NCI-H2107 (cell line): Measurements from ENCODE around the gene VSIG2.

Experiments used
- DNase-seq: peaks from one replicate; lab custom pipeline; 2025; lab: John Stamatoyannopoulos, UW

VSIG2 gene

DNA sequence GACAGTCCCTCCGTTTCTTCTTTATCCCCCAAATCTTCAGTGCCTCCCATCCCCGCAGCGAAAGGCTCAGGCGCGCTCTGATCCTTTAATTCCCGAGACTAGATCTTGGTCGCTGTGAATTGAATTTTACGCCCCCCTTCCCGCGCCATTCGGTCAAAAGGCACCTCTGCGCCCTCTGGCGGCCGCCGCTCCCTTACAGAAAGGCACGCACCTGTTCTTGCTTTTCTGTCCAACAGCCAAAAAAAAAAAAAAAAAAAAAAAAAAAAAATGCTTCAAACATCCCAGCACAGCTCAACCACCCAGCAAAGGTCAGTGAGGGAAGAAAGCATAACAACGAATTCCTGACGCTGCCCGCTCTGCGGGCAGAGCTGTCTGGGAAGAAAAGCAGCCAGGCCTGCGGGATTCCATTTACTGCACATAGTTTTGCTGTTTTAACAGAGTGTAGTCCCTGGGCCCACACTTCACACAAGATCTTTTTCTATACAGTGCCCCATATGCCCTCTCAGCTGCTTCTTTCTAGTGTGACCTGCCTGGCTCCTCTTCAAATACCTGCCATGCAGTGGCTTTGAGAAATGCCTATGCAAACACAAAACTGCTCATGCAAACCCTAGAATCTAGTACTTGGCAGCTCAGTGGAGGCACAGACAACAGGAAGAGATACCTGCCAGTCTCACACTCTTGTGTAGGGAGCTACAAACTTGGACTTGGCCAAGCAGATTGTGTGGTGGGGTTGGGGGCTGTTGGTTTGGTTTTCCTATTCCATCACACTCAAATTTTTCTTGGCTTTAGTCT is 11.3 kb upstream of the VSIG2 start:
- no peak for DNase-seq

DNA sequence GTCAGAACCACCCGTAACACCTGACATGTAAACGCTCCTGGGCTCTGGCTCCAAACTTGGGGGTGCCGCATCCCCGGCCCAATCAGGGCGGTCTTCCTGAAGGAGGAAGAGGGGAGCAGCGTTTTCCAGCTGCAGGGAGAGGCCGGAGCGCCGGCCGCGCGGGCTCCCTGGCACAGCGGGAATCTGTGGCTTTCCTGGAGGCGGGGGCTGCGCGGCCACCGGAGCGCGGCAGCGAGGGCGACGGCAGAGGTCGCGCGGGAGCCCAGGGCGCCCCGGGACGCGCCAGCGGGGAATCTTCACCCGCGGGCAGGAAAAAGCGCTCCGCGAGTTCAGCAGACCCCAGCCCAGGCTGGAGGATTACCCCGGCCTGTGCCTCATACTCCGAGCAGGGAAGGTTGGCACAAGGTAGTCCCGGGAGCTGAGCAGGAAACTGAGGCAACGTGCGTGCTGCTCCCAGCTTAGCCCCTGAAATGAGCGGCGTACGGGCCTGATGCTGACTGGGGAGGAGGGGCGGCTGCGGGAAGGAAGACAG is 10.6 kb upstream of the VSIG2 start:
- DNase-seq, result no peak

GRCh38 chr11:124762105-124762623 is 10.1 kb upstream of the VSIG2 start, which contains the start of gene ESAM:
ESAM (minus strand) TSS chr11:124762290; CDS start chr11:124762154, 136 bp downstream.
- no peak for DNase-seq

DNA sequence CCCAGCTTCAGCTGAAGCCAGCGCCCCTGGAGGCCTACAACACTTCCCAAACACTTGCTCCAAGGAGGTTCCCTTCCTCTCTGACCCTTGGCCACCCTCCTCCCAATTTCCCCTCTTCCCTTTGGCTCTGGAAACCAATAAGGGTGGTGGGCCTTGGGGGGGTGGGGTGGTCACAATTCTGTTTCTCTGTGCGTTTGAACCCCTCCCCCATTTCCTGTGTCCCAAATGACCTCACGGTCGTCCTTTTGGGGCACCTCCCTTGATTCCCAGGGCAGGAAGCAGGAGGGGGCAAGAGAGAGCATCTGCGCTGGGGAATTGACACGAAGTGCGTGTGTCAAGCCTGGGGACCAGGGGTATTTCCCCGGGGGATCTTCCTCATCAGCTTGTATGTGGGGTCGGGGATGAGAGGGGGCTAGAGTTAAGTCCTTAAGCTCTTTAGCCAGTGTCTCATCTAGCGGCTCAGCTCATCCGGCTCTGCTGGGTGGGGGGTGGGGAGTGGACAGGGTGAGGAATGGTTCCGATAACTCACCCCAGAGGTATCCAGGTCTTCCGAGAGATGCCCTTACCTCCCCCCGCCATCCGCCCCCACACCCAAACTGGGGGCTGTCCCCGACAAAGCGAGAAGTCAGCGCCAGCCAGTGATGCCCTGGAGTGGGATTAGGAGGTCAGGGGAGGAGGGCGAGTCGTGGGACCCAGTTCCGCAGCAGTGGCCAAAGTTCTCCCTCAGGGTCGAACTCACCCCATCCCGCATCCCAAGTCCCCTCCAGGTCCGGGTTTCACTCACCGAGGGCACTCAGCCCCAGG is 9.4 kb upstream of the VSIG2 start:
- DNase-seq, result no peak

GRCh38 chr11:124760806-124761205 is 8.8 kb upstream of the VSIG2 start:
- no peak for DNase-seq

DNA sequence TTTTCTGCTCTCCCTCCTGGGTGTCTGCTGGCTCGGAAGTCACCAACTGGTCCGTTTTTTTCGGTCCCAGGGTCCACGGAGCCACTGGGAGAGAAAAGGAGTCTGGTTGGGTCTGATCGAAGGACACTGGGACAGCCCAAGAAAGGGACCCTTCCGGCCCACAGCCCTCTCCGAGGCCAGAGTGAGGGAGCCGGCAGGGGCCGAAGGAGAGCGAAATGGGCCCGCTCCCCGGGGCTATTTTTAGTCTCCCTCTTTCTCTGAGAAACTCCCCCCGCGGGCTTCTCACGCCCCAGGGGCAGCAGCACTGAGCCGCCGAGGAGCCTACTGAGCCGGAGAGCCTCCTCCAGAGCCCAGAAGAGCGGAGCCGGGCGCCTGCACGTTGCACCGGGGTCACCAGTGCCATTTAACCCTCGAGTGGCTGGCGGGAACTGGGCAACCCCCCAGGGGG is 8.2 kb upstream of the VSIG2 start:
- no peak for DNase-seq

GRCh38 chr11:124759266-124760204 is 7.5 kb upstream of the VSIG2 start:
- no peak for DNase-seq

DNA sequence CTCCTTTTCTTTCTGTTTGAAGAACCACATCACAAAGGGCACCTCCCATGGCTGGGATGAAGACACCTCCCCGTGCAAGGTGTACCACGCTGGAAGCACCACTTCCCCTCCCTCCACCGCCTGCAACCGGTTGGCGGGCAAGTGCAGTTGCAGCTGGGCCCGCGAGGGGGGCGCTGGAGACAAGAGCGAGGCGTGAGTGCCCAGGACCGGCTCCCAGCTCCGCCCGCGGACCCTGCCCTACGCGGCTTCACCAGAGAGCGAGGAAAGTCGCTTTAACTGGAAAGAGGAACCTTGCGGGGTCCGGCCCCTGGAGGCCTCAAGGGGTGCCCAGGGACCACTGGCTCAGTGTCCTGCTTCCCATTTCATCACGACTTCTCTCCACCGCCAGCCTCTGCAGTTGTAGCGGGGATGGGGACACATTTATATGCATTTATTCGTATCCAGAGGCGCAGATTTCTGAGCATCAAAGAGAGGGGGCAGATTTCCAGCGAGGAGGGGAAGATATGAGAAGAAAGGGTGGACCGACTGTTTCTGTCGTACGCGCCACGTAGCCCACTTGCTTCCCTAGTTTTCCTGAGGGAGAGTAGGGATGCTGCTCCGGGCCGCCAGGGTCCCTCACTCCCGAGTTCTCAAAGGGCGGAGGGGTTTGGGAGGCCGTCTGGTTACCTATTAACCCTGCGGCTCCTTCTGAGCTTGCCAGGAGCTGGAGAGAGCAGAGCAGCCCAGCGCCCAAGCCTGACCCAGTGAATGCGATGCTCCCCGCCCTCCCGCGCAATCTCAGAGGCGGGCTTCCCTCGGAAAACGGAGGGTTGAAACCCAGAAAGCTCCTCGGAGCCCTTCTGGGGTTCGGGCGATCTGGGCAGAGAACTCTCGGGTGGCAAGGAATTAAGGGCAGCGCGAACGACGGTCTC is 6.6 kb upstream of the VSIG2 start:
- no peak for DNase-seq

- DNase-seq, result no peak
Measured at GRCh38 chr11:124757320-124757719, 5.3 kb upstream of the VSIG2 start.

- DNase-seq, result no peak
Measured at GRCh38 chr11:124756753-124757227, 4.7 kb upstream of the VSIG2 start.

DNA sequence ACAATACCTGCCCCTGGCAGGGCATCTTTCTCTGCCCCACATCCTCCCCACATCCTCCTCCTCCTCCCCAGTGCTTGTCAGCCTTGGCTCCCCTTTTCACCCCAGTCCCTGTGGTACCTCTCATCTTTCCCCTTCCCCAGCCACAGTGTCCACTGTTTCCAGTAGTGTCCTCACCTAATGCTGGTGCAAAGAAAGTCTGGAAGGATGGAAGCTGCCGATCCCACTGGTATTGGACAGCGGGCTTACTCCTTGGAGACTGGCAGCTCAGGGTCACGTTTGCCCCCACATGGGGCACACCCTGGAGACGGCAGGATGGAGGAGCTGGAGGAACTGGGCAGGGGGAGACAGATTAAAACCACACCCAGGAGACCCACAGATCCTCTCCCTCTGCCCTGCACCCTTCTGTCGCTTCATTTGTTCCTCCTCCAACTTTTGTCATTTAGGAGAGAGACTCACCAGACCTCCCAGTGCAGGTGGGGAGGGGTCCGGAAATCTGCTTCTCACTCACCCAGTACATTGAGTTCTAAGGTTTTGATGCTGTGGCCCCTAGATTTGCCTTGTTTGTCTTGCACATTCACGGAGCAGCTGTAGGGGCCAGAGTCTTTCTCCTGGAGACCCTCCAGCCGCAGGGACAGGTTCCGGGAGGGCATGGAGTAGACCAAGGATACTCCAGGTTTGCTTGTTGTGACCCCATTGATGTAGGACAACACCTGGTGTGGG is 4.1 kb upstream of the VSIG2 start:
- DNase-seq, result no peak

DNA sequence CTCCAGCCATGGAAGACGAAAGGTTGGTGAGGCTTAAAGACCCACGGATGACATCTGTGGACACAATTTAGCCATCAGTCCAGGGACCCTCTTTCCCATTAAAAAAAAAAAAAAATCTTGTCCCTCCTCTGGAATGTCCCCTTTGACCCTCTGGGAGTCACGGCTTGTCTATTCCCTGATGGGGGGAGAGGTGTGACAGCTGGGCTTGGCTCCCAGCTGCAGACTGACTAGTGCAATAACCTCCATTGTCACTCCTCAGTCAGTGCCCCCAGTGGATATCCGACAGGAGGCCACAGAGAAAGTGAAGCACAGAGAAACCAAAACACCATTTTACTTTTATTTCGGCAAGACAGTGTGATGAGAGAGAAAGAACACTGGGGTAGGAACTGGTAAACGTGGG is 2.7 kb upstream of the VSIG2 start:
- DNase-seq, result no peak

- DNase-seq, result no peak
Measured at GRCh38 chr11:124754309-124754708, 2.3 kb upstream of the VSIG2 start.

GRCh38 chr11:124753624-124754023 is 1.6 kb upstream of the VSIG2 start:
- DNase-seq, result no peak

GRCh38 chr11:124753205-124753604 is 1.1 kb upstream of the VSIG2 start:
- no peak for DNase-seq

- no peak for DNase-seq
Measured at GRCh38 chr11:124752471-124753102, 532 bp upstream of the VSIG2 start.

GRCh38 chr11:124751391-124751740 is 689 bp downstream of the VSIG2 start:
- no peak for DNase-seq

DNA sequence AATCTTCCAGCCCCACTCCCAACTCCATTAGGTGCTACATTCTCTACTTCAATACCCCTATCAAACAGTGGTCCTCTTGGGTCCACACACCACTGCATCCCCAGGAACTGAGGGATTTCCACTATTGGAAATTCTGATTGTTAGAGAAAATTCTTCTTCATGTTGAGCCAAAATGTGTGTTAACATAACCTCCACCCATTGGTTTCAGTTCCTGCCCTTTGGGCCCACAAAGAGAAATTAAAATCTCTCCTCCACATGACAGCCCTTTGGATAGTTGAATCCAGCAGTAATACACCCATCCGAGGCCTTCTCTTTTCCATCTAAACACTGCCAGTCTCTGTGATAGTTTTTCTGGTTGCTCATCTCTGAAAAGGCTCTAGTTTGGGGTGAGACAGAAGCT is 2.1 kb downstream of the VSIG2 start:
- no peak for DNase-seq
